Activated naive CD4-positive, alpha-beta T cell treated with anti-CD3 and anti-CD28 coated beads, Interleukin-2, amount 50 U/mL, for 16 hours (primary cell): Measurements from ENCODE around the gene ZNF804A.

Source experiments
- DNase-seq: peaks from one replicate; pipeline ENCODE4 v3.0.0-alpha.2; 2020

The ZNF804A gene

GRCh38 chr2:184971546-184972068, 373.3 kb downstream of the ZNF804A start:
- no peak for DNase-seq
